ENCODE measurements around the gene IER5L. TPM values are rescaled to one million over a fixed set of nuclear protein-coding genes. Genes with fewer than 3 reads are reported as not detected.

The IER5L gene
- total RNA-seq, 1 donor from 2014 or later = 60.4 TPM

- Histone ChIP-seq H3K36me3 (ENCODE audit: control insufficient read depth, insufficient read depth, low read length) (no peaks in the 10 kb centered on the region), H3K27me3 (ENCODE audit: control insufficient read depth, insufficient read depth, low read length) (no peaks in the 10 kb centered on the region), H3K4me3 (ENCODE audit: low read depth, low read length) (no peak overlapping the region)
- TF ChIP-seq CTCF (IDR thresholded peaks at IDR 0.05; ENCODE audit: insufficient read depth, low read length, poor library complexity, severe bottlenecking) = no peak
- no peak for DNase-seq (ENCODE audit: low read depth)
Measured at GRCh38 chr9:129223551-129224208, 45.6 kb upstream of the IER5L start.

- TF ChIP-seq CTCF (IDR thresholded peaks at IDR 0.05; ENCODE audit: insufficient read depth, low read length, poor library complexity, severe bottlenecking) = no peak
- DNase-seq (ENCODE audit: low read depth) = no peak
- Histone ChIP-seq H3K4me3 (ENCODE audit: low read depth, low read length) (no peak overlapping the region), H3K36me3 (ENCODE audit: control insufficient read depth, insufficient read depth, low read length) (no peaks in the 10 kb centered on the region), H3K27me3 (ENCODE audit: control insufficient read depth, insufficient read depth, low read length) (no peaks in the 10 kb centered on the region)
Measured at GRCh38 chr9:129222819-129223218, 44.8 kb upstream of the IER5L start.

GRCh38 chr9:129221979-129222635 lies 44.0 kb upstream of the IER5L start:
- Histone ChIP-seq H3K36me3 (ENCODE audit: control insufficient read depth, insufficient read depth, low read length) (no peaks in the 10 kb centered on the region), H3K27me3 (ENCODE audit: control insufficient read depth, insufficient read depth, low read length) (no peaks in the 10 kb centered on the region), H3K4me3 (ENCODE audit: low read depth, low read length) (no peak overlapping the region)
- DNase-seq (ENCODE audit: low read depth) = no peak
- TF ChIP-seq CTCF (IDR thresholded peaks at IDR 0.05; ENCODE audit: insufficient read depth, low read length, poor library complexity, severe bottlenecking) = no peak

- Histone ChIP-seq H3K27me3 (ENCODE audit: control insufficient read depth, insufficient read depth, low read length) (no peaks in the 10 kb centered on the region), H3K36me3 (ENCODE audit: control insufficient read depth, insufficient read depth, low read length) (no peaks in the 10 kb centered on the region), H3K4me3 (ENCODE audit: low read depth, low read length) (no peak overlapping the region)
- DNase-seq (ENCODE audit: low read depth) = no peak
- no peak for TF ChIP-seq CTCF (IDR thresholded peaks at IDR 0.05; ENCODE audit: insufficient read depth, low read length, poor library complexity, severe bottlenecking)
Measured at GRCh38 chr9:129221233-129221632, 43.2 kb upstream of the IER5L start.

GRCh38 chr9:129220771-129221170 lies 42.7 kb upstream of the IER5L start:
- no peak for TF ChIP-seq CTCF (IDR thresholded peaks at IDR 0.05; ENCODE audit: insufficient read depth, low read length, poor library complexity, severe bottlenecking)
- no peak overlapping the region for H3K4me3 ChIP-seq (ENCODE audit: low read depth, low read length)
- no peaks in the 10 kb centered on the region for H3K36me3 ChIP-seq (ENCODE audit: control insufficient read depth, insufficient read depth, low read length)
- H3K27me3 ChIP-seq (ENCODE audit: control insufficient read depth, insufficient read depth, low read length) = no peaks in the 10 kb centered on the region
- no peak for DNase-seq (ENCODE audit: low read depth)

GRCh38 chr9:129218918-129219317 lies 40.9 kb upstream of the IER5L start:
- TF ChIP-seq CTCF (IDR thresholded peaks at IDR 0.05; ENCODE audit: insufficient read depth, low read length, poor library complexity, severe bottlenecking) = no peak
- no peaks in the 10 kb centered on the region for H3K27me3 ChIP-seq (ENCODE audit: control insufficient read depth, insufficient read depth, low read length)
- H3K36me3 ChIP-seq (ENCODE audit: control insufficient read depth, insufficient read depth, low read length) = no peaks in the 10 kb centered on the region
- DNase-seq (ENCODE audit: low read depth) = no peak
- H3K4me3 ChIP-seq (ENCODE audit: low read depth, low read length) = no peak overlapping the region

Measured in kidney epithelial cell (primary cell).